ENCODE data around the gene WAS.
A peak's percentile ranks its signal among the peaks of the same experiment; 100 is the strongest.

WAS gene

GRCh38 chrX:48715072-48715471, 31.5 kb downstream of the WAS start:
- Histone ChIP-seq H3K4me1 (ENCODE audit: control insufficient read depth, low read depth, low read length) (no peaks in the 10 kb centered on the region), H3K4me3 (ENCODE audit: low read length) (no peak overlapping the region), H3K36me3 (ENCODE audit: control insufficient read depth, low read depth, low read length) (no peaks in the 10 kb centered on the region), H3K9ac (ENCODE audit: low read length) (no peak overlapping the region), H3K27me3 (ENCODE audit: control insufficient read depth, insufficient read depth, low read length) (no peaks in the 10 kb centered on the region), H3K9me3 (ENCODE audit: control insufficient read depth, low read depth, low read length) (no peaks in the 10 kb centered on the region), H3K27ac (ENCODE audit: low read length) (no peak overlapping the region)

DNA sequence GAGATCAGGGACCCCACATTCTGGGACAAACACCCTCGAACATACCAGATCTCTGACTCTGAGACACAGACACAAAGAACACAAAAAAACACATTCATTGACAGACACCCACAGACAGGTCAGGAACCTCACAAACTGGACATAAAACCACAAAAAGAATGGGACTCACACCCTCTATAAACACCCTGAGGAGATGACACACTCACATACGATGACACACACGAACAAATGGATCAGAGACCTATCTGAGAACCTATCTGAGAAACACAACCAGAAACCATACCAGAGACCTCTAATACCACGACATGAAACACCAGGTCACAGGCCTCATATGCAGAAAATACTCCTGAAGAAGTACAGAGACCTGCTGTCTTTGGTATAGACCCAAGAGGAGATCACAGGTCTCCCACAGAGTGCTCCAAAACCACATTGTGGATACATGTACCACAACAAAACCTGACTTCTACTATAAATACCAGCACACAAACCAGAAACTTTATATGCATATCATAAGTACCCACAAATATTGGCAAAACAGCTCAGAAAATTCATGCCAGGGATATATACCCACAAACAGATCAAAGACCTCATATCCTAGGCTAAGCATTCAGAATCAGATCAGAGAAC, 32.4 kb downstream of the WAS start:
- Histone ChIP-seq H3K27me3 (ENCODE audit: control insufficient read depth, insufficient read depth, low read length) (no peaks in the 10 kb centered on the region), H3K9me3 (ENCODE audit: control insufficient read depth, low read depth, low read length) (no peaks in the 10 kb centered on the region), H3K27ac (ENCODE audit: low read length) (no peak overlapping the region), H3K4me3 (ENCODE audit: low read length) (no peak overlapping the region), H3K36me3 (ENCODE audit: control insufficient read depth, low read depth, low read length) (no peaks in the 10 kb centered on the region), H3K9ac (ENCODE audit: low read length) (no peak overlapping the region), H3K4me1 (ENCODE audit: control insufficient read depth, low read depth, low read length) (no peaks in the 10 kb centered on the region)

DNA sequence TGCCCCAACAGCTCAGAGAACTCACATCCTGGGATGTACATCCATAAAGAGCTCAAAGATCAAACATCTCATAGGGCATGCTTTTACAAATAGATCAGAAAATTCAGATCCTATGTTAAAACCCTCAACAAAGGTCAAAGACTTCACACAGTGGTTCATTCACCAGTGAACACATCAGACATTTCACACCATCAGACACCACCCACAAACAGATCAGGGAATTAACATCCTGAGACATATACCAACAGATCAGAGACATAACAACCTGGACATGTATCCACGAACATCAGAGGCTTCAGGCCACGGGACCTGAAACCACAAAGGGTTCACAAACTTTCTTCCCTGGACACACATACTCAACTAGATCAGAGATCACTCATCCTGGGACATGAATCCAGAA, 36.4 kb downstream of the WAS start:
- H3K4me1 ChIP-seq (ENCODE audit: control insufficient read depth, low read depth, low read length), result no peaks in the 10 kb centered on the region
- H3K4me3 ChIP-seq (ENCODE audit: low read length), result no peak overlapping the region
- no peaks in the 10 kb centered on the region for H3K27me3 ChIP-seq (ENCODE audit: control insufficient read depth, insufficient read depth, low read length)

DNA sequence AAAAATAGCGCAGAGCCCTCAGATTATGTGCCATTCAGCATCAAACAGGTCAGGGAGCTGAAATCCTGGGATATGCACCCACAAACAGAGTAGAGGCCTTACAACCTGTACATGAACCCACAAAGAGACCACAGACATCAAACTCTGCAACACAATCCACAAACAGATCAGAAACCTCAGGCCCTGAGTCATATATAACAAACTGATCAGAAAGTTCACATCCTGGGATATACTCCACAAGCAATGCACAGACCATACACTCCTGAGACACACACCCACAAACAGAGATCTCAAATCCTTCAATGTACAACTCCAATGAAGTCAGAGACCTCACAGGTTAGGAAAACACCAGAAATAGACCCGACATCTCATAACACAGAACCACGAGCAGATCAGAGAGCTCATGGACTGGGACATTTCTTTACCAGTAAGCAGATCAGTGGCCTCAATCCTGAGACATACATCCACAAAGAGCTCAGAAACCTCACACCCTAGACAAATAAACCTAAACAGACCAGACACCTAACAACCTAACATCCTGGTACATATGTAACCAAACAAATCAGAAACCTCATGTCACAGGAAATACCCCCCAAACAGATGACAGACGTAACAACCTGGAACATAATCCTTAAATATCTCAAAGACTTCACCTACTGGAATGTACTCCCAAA, 37.1 kb downstream of the WAS start:
- Histone ChIP-seq H3K27me3 (ENCODE audit: control insufficient read depth, insufficient read depth, low read length) (no peaks in the 10 kb centered on the region), H3K36me3 (ENCODE audit: control insufficient read depth, low read depth, low read length) (no peaks in the 10 kb centered on the region), H3K9me3 (ENCODE audit: control insufficient read depth, low read depth, low read length) (peaks cover 3% of the 10 kb centered on the region), H3K9ac (ENCODE audit: low read length) (no peak overlapping the region), H3K27ac (ENCODE audit: low read length) (no peak overlapping the region), H3K4me3 (ENCODE audit: low read length) (no peak overlapping the region), H3K4me1 (ENCODE audit: control insufficient read depth, low read depth, low read length) (no peaks in the 10 kb centered on the region)

More for the DNA sequence above, 36.4 kb downstream of the WAS start:
- H3K9ac ChIP-seq (ENCODE audit: low read length), result no peak overlapping the region
- no peaks in the 10 kb centered on the region for H3K36me3 ChIP-seq (ENCODE audit: control insufficient read depth, low read depth, low read length)
- H3K9me3 ChIP-seq (ENCODE audit: control insufficient read depth, low read depth, low read length), result peaks cover 3% of the 10 kb centered on the region
- no peak overlapping the region for H3K27ac ChIP-seq (ENCODE audit: low read length)

DNA sequence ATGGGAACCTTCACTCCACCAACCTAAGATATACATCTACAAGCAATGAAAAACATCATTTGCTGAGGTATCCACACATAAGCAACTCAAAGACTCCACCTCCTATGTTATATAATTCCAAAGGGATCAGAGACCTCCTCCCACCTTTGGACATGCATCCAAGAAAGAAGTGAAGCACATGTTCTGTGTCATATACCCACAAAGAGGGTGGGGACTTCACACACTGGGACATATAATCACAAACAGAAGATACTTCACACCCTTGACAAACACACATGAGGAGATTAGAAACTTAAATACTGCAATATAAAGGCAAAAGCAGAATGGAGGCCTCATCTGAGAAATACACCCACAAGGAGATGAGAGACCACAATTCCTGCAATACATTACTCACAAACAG, 38.3 kb downstream of the WAS start:
- Histone ChIP-seq H3K4me3 (ENCODE audit: low read length) (no peak overlapping the region), H3K36me3 (ENCODE audit: control insufficient read depth, low read depth, low read length) (no peaks in the 10 kb centered on the region), H3K27me3 (ENCODE audit: control insufficient read depth, insufficient read depth, low read length) (no peaks in the 10 kb centered on the region), H3K9ac (ENCODE audit: low read length) (no peak overlapping the region), H3K27ac (ENCODE audit: low read length) (no peak overlapping the region), H3K9me3 (ENCODE audit: control insufficient read depth, low read depth, low read length) (peaks cover 3% of the 10 kb centered on the region), H3K4me1 (ENCODE audit: control insufficient read depth, low read depth, low read length) (no peaks in the 10 kb centered on the region)

DNA sequence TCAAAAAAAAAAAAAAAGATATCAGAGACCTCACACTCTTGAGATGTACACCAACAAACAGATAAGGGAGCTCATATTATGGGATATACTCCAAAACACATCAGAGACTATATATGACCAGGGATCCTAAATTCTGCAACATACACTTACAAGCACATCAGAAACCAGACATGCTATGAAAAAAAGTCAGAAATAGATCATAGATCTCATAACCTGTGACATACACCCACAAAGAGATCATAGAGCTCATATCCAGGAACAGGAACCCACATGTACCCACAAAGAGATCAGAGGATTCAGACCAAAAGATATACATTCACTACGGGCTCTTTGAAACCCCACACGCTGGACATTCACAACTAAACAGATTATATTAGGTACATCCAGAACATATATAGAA, 43.0 kb downstream of the WAS start:
- H3K27ac ChIP-seq (ENCODE audit: low read length), result no peak overlapping the region
- no peaks in the 10 kb centered on the region for H3K4me1 ChIP-seq (ENCODE audit: control insufficient read depth, low read depth, low read length)
- H3K4me3 ChIP-seq (ENCODE audit: low read length), result no peak overlapping the region
- H3K27me3 ChIP-seq (ENCODE audit: control insufficient read depth, insufficient read depth, low read length), result no peaks in the 10 kb centered on the region
- peaks cover 11% of the 10 kb centered on the region for H3K9me3 ChIP-seq (ENCODE audit: control insufficient read depth, low read depth, low read length)
- H3K9ac ChIP-seq (ENCODE audit: low read length), result no peak overlapping the region
- H3K36me3 ChIP-seq (ENCODE audit: control insufficient read depth, low read depth, low read length), result no peaks in the 10 kb centered on the region

- H3K27ac ChIP-seq (ENCODE audit: low read length), result no peak overlapping the region
- H3K4me1 ChIP-seq (ENCODE audit: control insufficient read depth, low read depth, low read length), result no peaks in the 10 kb centered on the region
- H3K4me3 ChIP-seq (ENCODE audit: low read length), result no peak overlapping the region
- no peaks in the 10 kb centered on the region for H3K36me3 ChIP-seq (ENCODE audit: control insufficient read depth, low read depth, low read length)
- no peak overlapping the region for H3K9ac ChIP-seq (ENCODE audit: low read length)
- peaks cover 8% of the 10 kb centered on the region for H3K9me3 ChIP-seq (ENCODE audit: control insufficient read depth, low read depth, low read length)
- no peaks in the 10 kb centered on the region for H3K27me3 ChIP-seq (ENCODE audit: control insufficient read depth, insufficient read depth, low read length)
These were observed 45.1 kb downstream of the WAS start for GRCh38 chrX:48728653-48729052.

- Histone ChIP-seq H3K4me3 (ENCODE audit: low read length) (peak overlapping the region; percentile 23), H3K27ac (ENCODE audit: low read length) (no peak overlapping the region), H3K9me3 (ENCODE audit: control insufficient read depth, low read depth, low read length) (peaks cover 3% of the 10 kb centered on the region), H3K36me3 (ENCODE audit: control insufficient read depth, low read depth, low read length) (no peaks in the 10 kb centered on the region), H3K9ac (ENCODE audit: low read length) (no peak overlapping the region), H3K27me3 (ENCODE audit: control insufficient read depth, insufficient read depth, low read length) (no peaks in the 10 kb centered on the region), H3K4me1 (ENCODE audit: control insufficient read depth, low read depth, low read length) (no peaks in the 10 kb centered on the region)
These were observed 52.7 kb downstream of the WAS start for GRCh38 chrX:48736303-48736702.

DNA sequence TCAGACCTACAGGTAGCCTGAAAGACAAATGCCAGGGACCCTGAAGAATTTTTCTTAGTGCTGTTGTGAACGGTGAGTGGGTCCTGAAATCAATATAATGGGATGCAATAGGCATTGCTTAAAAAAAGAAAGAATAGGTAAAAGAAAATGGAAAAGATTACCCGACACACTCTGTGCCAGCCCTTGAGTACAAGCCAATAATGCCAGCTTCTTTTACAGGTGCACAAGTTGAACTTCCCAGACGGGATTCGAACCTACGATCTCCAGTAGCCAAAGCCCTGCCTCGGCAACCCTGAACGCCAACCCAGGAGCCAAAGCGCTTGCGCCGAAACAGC, 53.2 kb downstream of the WAS start:
- Histone ChIP-seq H3K36me3 (ENCODE audit: control insufficient read depth, low read depth, low read length) (no peaks in the 10 kb centered on the region), H3K9ac (ENCODE audit: low read length) (no peak overlapping the region), H3K9me3 (ENCODE audit: control insufficient read depth, low read depth, low read length) (peaks cover 3% of the 10 kb centered on the region), H3K27ac (ENCODE audit: low read length) (no peak overlapping the region), H3K4me1 (ENCODE audit: control insufficient read depth, low read depth, low read length) (no peaks in the 10 kb centered on the region), H3K4me3 (ENCODE audit: low read length) (peak overlapping the region; percentile 23), H3K27me3 (ENCODE audit: control insufficient read depth, insufficient read depth, low read length) (no peaks in the 10 kb centered on the region)

DNA sequence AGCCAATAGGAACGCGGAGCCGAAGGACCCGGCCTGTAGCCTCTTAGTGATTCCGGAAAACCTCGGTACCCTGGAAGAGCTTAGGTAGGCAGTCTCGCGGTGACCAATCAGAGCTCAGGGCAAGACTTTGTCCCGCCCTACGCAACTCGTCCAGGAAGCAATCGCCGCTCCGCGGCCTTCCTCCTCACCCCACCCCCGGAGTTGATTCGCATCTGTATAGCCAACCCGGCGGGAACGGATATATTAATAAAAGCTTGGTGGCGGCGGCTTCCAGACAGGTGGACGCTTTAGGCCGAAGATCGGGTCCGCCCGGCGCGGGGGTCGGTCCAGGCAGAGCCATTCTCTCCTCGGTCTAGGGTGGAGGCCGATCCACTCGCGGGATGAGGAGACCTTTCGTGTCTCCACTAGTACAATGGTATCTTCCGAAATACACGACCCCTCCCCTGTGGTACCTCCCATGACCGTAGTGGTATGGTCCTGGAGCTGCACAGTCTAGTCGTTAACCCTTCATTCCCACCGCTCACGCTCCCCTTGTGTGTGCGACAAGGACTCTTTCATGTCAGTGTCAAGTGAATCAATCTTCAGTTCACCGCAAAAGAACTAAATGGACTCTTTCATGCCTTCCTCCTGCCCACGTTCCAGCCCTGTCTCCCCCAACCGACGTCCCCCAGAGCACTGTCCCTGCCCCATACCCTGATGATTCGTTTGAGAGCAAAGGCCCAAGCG, 53.8 kb downstream of the WAS start:
- H3K27ac ChIP-seq (ENCODE audit: low read length), result no peak overlapping the region

GRCh38 chrX:48737940-48738339, 54.3 kb downstream of the WAS start:
- no peak overlapping the region for H3K27ac ChIP-seq (ENCODE audit: low read length)
- H3K4me1 ChIP-seq (ENCODE audit: control insufficient read depth, low read depth, low read length), result no peaks in the 10 kb centered on the region
- no peaks in the 10 kb centered on the region for H3K27me3 ChIP-seq (ENCODE audit: control insufficient read depth, insufficient read depth, low read length)
- peak overlapping the region; percentile 75 for H3K4me3 ChIP-seq (ENCODE audit: low read length)
- peak overlapping the region; percentile 67 for H3K9ac ChIP-seq (ENCODE audit: low read length)
- peaks cover 3% of the 10 kb centered on the region for H3K9me3 ChIP-seq (ENCODE audit: control insufficient read depth, low read depth, low read length)
- no peaks in the 10 kb centered on the region for H3K36me3 ChIP-seq (ENCODE audit: control insufficient read depth, low read depth, low read length)

More for the DNA sequence above, 53.8 kb downstream of the WAS start:
- Histone ChIP-seq H3K36me3 (ENCODE audit: control insufficient read depth, low read depth, low read length) (no peaks in the 10 kb centered on the region), H3K27me3 (ENCODE audit: control insufficient read depth, insufficient read depth, low read length) (no peaks in the 10 kb centered on the region), H3K9me3 (ENCODE audit: control insufficient read depth, low read depth, low read length) (peaks cover 3% of the 10 kb centered on the region), H3K4me1 (ENCODE audit: control insufficient read depth, low read depth, low read length) (no peaks in the 10 kb centered on the region), H3K9ac (ENCODE audit: low read length) (peak overlapping the region; percentile 67), H3K4me3 (ENCODE audit: low read length) (peak overlapping the region; percentile 75)
